ENCODE results near the gene KDR.

KDR gene

GRCh38 chr4:55079451-55080173 is 45.8 kb downstream of the KDR start:
- DNase-seq (ENCODE audit: low read depth), result no peak

- DNase-seq (ENCODE audit: low read depth), result peak; percentile 54
These were observed 46.4 kb downstream of the KDR start for GRCh38 chr4:55078987-55079386.

GRCh38 chr4:55077577-55077976 is 47.8 kb downstream of the KDR start:
- DNase-seq (ENCODE audit: low read depth), result no peak

GRCh38 chr4:55075823-55076716 is 49.3 kb downstream of the KDR start:
- DNase-seq (ENCODE audit: low read depth), result no peak

- DNase-seq (ENCODE audit: low read depth), result no peak
These were observed 50.0 kb downstream of the KDR start for GRCh38 chr4:55075376-55075775.

- no peak for DNase-seq (ENCODE audit: low read depth)
These were observed 51.0 kb downstream of the KDR start for GRCh38 chr4:55074386-55074785.

GRCh38 chr4:55071951-55072350 is 53.4 kb downstream of the KDR start:
- no peak for DNase-seq (ENCODE audit: low read depth)

GRCh38 chr4:55069248-55069647 is 56.1 kb downstream of the KDR start:
- DNase-seq (ENCODE audit: low read depth), result no peak

GRCh38 chr4:55068522-55068921 is 56.9 kb downstream of the KDR start:
- no peak for DNase-seq (ENCODE audit: low read depth)

- DNase-seq (ENCODE audit: low read depth), result no peak
These were observed 59.4 kb downstream of the KDR start for GRCh38 chr4:55066018-55066417.

- DNase-seq (ENCODE audit: low read depth), result no peak
These were observed 69.9 kb downstream of the KDR start for GRCh38 chr4:55055529-55055928.

- no peak for DNase-seq (ENCODE audit: low read depth)
These were observed 73.9 kb downstream of the KDR start for GRCh38 chr4:55051532-55051931.

- no peak for DNase-seq (ENCODE audit: low read depth)
These were observed 74.9 kb downstream of the KDR start for GRCh38 chr4:55050418-55050950.

GRCh38 chr4:55038176-55038890 is 87.1 kb downstream of the KDR start:
- DNase-seq (ENCODE audit: low read depth), result no peak

- DNase-seq (ENCODE audit: low read depth), result no peak
These were observed 87.7 kb downstream of the KDR start for GRCh38 chr4:55037728-55038127.

GRCh38 chr4:55036405-55036804 is 89.0 kb downstream of the KDR start:
- DNase-seq (ENCODE audit: low read depth), result no peak

GRCh38 chr4:55035892-55036291 is 89.5 kb downstream of the KDR start:
- DNase-seq (ENCODE audit: low read depth), result no peak

- no peak for DNase-seq (ENCODE audit: low read depth)
These were observed 92.1 kb downstream of the KDR start for GRCh38 chr4:55033296-55033695.

GRCh38 chr4:55032788-55033187 is 92.6 kb downstream of the KDR start:
- no peak for DNase-seq (ENCODE audit: low read depth)

GRCh38 chr4:55032179-55032578 is 93.2 kb downstream of the KDR start:
- no peak for DNase-seq (ENCODE audit: low read depth)

GRCh38 chr4:55031158-55031557 is 94.2 kb downstream of the KDR start:
- DNase-seq (ENCODE audit: low read depth), result no peak

GRCh38 chr4:55030589-55030988 is 94.8 kb downstream of the KDR start:
- DNase-seq (ENCODE audit: low read depth), result no peak
